Chondrocyte (in vitro differentiated cells): ENCODE results near the gene TRIM14. TPM values are rescaled to one million over a fixed set of nuclear protein-coding genes. Genes with fewer than 3 reads are reported as not detected.
"Not testable (repeated sequence)": the region's sequence is repeated elsewhere in the genome, so short reads cannot be mapped to it uniquely, and the experiment has no call there.

Experiments
- DNase-seq: peaks from one replicate; pipeline ENCODE4 v3.0.0; 2021; ENCODE audit warnings: mixed read lengths, low spot score
- H3K27ac Mint-ChIP-seq: one replicate; pipeline ENCODE4 v1.8.0; 2021; ENCODE audit warnings: mild to moderate bottlenecking, moderate library complexity, mixed read lengths; ENCODE audit not compliant: unreplicated experiment
- H3K27me3 Mint-ChIP-seq: 2 replicates; pipeline ENCODE4 v1.8.0; 2021; ENCODE audit warnings: low read depth, mixed read lengths
- H3K36me3 Mint-ChIP-seq: 2 replicates; pipeline ENCODE4 v1.8.0; 2021; ENCODE audit warnings: low read depth, mixed read lengths
- H3K4me1 Mint-ChIP-seq: 2 replicates; pipeline ENCODE4 v1.8.0; 2021; ENCODE audit warnings: low read depth, mild to moderate bottlenecking, mixed read lengths
- H3K4me3 Mint-ChIP-seq: one replicate; pipeline ENCODE4 v1.8.0; 2021; ENCODE audit warnings: mild to moderate bottlenecking, moderate library complexity, mixed read lengths; ENCODE audit not compliant: unreplicated experiment
- H3K9me3 Mint-ChIP-seq: 2 replicates; pipeline ENCODE4 v1.8.0; 2021; ENCODE audit warnings: low read depth, mixed read lengths
- total RNA-seq: library from RNA; stranded (reverse); gene quantifications from 3 replicates; pipeline ENCODE4 v1.2.1, GENCODE V29; 2021
- TF ChIP-seq, protein P1 (sequence below): fragments of 200-600 bp; sonication (generic); IDR thresholded peaks from 2 replicates; pipeline ENCODE4 v1.5.0; 2021; ENCODE audit warnings: antibody characterized with exemption, mild to moderate bottlenecking, moderate library complexity

Gene TRIM14
- total RNA-seq, 1 donor from 2014 or later, result 1.1 TPM

DNA sequence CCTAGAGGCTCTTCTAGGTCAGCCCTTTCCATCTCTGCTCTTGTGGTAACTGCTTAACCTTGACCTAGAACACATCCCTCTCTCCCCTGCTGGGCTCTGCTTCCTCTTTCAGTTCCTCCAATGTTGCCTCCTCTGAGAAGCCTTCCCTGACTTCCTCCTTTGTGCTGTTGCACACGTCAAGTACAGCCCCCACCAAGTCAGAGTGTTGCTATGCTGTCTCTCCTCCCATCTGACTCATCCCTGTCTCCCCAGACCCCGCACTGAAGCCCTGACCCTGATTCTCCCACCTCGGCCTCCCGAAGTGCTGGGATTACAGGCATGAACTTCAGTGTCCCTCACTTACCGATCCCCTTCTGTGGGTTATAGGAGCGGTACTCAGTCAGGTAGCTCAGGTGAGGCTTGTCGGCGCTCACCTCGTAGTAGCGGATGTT, 10.4 kb upstream of the TRIM14 start:
- DNase-seq, result peak; percentile 39
- TF ChIP-seq, protein P1, sequence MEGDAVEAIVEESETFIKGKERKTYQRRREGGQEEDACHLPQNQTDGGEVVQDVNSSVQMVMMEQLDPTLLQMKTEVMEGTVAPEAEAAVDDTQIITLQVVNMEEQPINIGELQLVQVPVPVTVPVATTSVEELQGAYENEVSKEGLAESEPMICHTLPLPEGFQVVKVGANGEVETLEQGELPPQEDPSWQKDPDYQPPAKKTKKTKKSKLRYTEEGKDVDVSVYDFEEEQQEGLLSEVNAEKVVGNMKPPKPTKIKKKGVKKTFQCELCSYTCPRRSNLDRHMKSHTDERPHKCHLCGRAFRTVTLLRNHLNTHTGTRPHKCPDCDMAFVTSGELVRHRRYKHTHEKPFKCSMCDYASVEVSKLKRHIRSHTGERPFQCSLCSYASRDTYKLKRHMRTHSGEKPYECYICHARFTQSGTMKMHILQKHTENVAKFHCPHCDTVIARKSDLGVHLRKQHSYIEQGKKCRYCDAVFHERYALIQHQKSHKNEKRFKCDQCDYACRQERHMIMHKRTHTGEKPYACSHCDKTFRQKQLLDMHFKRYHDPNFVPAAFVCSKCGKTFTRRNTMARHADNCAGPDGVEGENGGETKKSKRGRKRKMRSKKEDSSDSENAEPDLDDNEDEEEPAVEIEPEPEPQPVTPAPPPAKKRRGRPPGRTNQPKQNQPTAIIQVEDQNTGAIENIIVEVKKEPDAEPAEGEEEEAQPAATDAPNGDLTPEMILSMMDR, result no peak
- Mint-ChIP-seq H3K4me3 (no peak overlapping the region), H3K27me3 (no peaks in the 10 kb centered on the region), H3K9me3 (no peaks in the 10 kb centered on the region), H3K36me3 (peaks cover 9% of the 10 kb centered on the region), H3K27ac (no peak overlapping the region), H3K4me1 (no peaks in the 10 kb centered on the region)

DNA sequence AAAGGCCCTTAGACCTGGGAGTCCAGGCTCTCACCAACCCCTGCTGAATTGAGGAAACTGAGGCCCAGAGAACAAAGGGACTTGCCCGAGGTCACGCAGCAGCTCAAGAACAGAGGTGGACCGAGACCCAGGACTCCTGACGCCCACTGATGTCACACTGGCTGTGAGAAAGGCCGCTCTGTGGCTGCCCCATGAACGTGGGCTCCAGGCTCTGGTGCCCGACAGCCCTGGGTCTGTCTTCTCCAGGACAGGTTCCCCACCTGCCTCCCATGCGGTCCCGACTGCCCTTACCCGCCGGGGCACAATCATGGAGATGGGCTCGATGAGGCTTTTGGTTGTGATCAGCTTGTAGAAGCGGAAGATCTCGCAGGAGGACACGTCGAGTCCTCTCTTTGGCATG, 9.3 kb upstream of the TRIM14 start:
- H3K27me3 Mint-ChIP-seq, result no peaks in the 10 kb centered on the region
- H3K27ac Mint-ChIP-seq, result no peak overlapping the region
- TF ChIP-seq, protein P1, result no peak
- H3K36me3 Mint-ChIP-seq, result peaks cover 7% of the 10 kb centered on the region
- no peak overlapping the region for H3K4me3 Mint-ChIP-seq
- no peaks in the 10 kb centered on the region for H3K9me3 Mint-ChIP-seq
- peak; percentile 60 for DNase-seq
- no peaks in the 10 kb centered on the region for H3K4me1 Mint-ChIP-seq

DNA sequence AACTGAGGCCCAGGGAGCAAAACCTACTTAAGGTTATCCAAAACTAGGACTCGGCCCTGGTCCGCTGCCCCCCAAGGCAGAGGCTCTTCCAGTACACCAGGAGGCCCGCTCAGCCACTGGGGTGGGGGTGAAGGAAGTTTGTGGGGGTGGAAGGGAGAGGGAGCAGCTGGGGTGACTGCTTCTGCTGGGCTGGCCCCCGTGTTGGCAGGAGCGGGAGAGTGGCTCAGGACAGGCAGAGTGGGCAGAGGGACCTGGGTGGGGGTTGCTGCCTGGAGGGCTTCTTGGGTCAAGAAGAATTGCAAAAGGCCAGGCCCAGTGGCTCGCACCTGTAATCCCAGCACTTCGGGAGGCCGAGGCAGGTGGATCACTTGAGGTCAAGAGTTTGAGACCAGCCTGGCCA, 8.2 kb upstream of the TRIM14 start:
- no peaks in the 10 kb centered on the region for H3K4me1 Mint-ChIP-seq
- DNase-seq, result peak; percentile 66
- H3K36me3 Mint-ChIP-seq, result peaks cover 7% of the 10 kb centered on the region
- H3K27me3 Mint-ChIP-seq, result no peaks in the 10 kb centered on the region
- TF ChIP-seq, protein P1, result no peak
- H3K4me3 Mint-ChIP-seq, result no peak overlapping the region
- no peaks in the 10 kb centered on the region for H3K9me3 Mint-ChIP-seq
- no peak overlapping the region for H3K27ac Mint-ChIP-seq

DNA sequence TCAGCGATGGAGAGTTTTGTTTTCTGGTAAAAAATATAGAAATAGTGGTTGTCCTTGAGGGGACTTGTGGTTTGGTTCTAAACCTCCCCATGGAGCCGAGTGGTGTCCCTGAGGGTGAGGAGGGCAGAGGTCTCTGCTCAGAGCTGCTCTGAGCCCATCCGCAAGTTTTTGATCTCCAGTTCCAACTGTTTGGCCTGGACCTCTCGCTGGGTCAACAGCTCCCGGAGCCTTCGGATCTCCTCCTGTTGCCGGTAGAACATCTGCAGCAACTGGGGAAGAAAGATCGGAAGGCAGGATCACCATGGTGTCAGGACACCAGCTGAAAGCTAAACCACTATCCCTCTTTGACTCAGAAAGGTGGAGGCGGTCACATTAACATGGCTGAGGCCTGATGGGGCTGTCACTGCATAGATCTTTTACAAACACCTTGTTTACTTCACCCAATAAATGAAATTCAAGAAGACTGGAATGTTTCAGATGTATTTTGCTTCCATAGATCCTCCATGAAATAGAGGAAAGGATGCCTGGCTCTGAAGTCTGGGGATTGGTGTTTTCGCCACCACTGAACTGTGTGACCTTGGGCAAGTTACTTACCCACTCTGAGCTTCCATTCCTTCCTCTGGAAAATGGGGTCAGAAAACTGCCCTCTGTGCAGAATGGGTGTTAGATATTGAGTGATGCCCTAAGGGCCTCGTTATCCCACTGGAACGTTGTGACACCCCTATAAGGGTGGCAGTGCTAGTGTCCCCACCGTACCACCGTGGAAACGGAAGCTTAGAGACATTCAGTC, 5.8 kb upstream of the TRIM14 start:
- TF ChIP-seq, protein P1, result no peak
- Mint-ChIP-seq H3K4me3 (no peak overlapping the region), H3K27ac (no peak overlapping the region), H3K36me3 (peaks cover 5% of the 10 kb centered on the region), H3K4me1 (no peaks in the 10 kb centered on the region), H3K27me3 (no peaks in the 10 kb centered on the region), H3K9me3 (no peaks in the 10 kb centered on the region)
- DNase-seq, result peak; percentile 53

DNA sequence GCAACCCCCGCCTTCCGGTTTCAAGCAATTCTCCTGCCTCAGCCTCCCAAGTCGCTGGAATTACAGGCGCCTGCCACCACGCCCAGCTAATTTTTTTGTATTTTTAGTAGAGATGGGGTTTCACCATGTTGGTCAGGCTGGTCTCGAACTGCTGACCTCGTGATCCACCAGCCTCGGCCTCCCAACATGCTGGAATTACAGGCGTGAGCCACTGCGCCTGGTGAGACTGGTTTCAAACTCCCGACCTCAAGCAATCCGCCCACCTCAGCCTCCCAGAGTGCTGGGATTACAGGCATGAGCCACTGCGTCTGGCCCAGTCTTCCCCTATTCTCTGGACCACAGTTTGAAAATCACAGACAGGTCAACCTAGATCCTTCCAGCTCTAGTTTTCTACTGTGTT, 5.1 kb upstream of the TRIM14 start:
- H3K27ac Mint-ChIP-seq, H3K9me3 Mint-ChIP-seq, H3K4me1 Mint-ChIP-seq, H3K27me3 Mint-ChIP-seq, H3K4me3 Mint-ChIP-seq, H3K36me3 Mint-ChIP-seq: not testable (repeated sequence)
- peak; percentile 54 for DNase-seq

DNA sequence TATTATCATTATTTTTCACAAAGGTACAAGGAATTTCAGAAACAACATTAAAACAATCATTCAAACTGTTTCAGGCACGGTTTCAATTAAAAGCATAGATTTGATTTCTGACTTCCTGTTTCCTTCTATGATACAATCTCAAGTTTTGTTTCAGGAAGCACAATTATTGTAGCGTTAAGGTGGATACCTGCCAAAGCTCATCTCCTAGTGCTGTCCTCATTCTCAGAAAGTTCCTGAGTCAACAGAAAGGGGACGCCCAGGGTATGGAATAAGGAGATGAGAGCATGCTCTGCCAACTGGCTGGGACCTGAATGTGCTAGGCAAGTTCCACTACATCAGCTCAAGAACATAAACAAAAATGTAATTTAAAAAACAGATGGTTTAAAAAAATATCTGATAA, 2.0 kb upstream of the TRIM14 start:
- TF ChIP-seq, protein P1, result no peak
- H3K36me3 Mint-ChIP-seq, result no peaks in the 10 kb centered on the region
- H3K4me1 Mint-ChIP-seq, result peaks cover 6% of the 10 kb centered on the region
- H3K9me3 Mint-ChIP-seq, result no peaks in the 10 kb centered on the region
- no peak for DNase-seq
- no peak overlapping the region for H3K4me3 Mint-ChIP-seq
- no peak overlapping the region for H3K27ac Mint-ChIP-seq
- no peaks in the 10 kb centered on the region for H3K27me3 Mint-ChIP-seq
